PC-9 (cell line): ENCODE data around the gene PTDSS2. TPM values are rescaled to one million over a fixed set of nuclear protein-coding genes. Genes with fewer than 3 reads are reported as not detected.

ENCODE experiments used
- BruUV-seq: library from RNA; stranded (reverse); fragments of 400-500 nt; replicated peaks from 2 replicates; lab custom pipeline; 2021; lab: Mats Ljungman, UMichigan
- CTCF ChIA-PET: fragments of 300-600 bp; sonication (Branson Sonifier 250); formaldehyde crosslinking; loops from one replicate; lab custom pipeline; 2022; ENCODE audit warnings: antibody characterized with exemption; lab: Charles Lee
- POLR2A ChIA-PET: fragments of 300-600 bp; sonication (Branson Sonifier 250); formaldehyde crosslinking; loops from one replicate; lab custom pipeline; 2022; ENCODE audit warnings: antibody characterized with exemption; ENCODE audit not compliant: unreplicated experiment; lab: Charles Lee
- DNase-seq, 2 experiments: peaks; one replicate each; pipeline versions ENCODE4 v3.0.0 to v3.0.0-alpha.2; 2015 to 2022; ENCODE audit warnings: mixed read lengths in 1 of 2
- H2AFZ ChIP-seq: fragments of 200-600 bp; sonication (generic); 2 replicates; pipeline ENCODE4 v1.8.1; 2017; ENCODE audit warnings: antibody characterized with exemption
- H3F3A ChIP-seq: fragments of 200-600 bp; sonication (generic); 2 replicates; pipeline ENCODE4 v1.8.1; 2017; ENCODE audit warnings: antibody characterized with exemption, mild to moderate bottlenecking, low read depth; ENCODE audit not compliant: insufficient read depth
- H3K27ac ChIP-seq: fragments of 200-600 bp; sonication (generic); 2 replicates; pipeline ENCODE4 v1.6.1; 2016; ENCODE audit warnings: mixed run types
- H3K27me3 ChIP-seq: fragments of 200-600 bp; sonication (generic); 2 replicates; pipeline ENCODE4 v1.6.1; 2016; ENCODE audit warnings: low read depth, mixed run types; ENCODE audit not compliant: insufficient read depth
- H3K36me3 ChIP-seq: fragments of 200-600 bp; sonication (generic); 2 replicates; pipeline ENCODE4 v1.6.1; 2016; ENCODE audit warnings: low read depth, mixed run types
- H3K4me1 ChIP-seq: fragments of 200-600 bp; sonication (generic); replicated peaks from 2 replicates; pipeline ENCODE4 v1.6.1; 2016; ENCODE audit warnings: mixed run types; ENCODE audit not compliant: insufficient read depth
- H3K4me2 ChIP-seq: fragments of 200-600 bp; sonication (generic); 2 replicates; pipeline ENCODE4 v1.6.1; 2017; ENCODE audit warnings: mixed run types
- H3K4me3 ChIP-seq: fragments of 200-600 bp; sonication (generic); 2 replicates; pipeline ENCODE4 v1.6.1; 2016; ENCODE audit warnings: mixed run types
- H3K79me2 ChIP-seq: fragments of 200-600 bp; sonication (generic); 2 replicates; pipeline ENCODE4 v1.6.1; 2017; ENCODE audit warnings: low read depth, mixed run types
- H3K9me2 ChIP-seq: fragments of 200-600 bp; sonication (generic); 2 replicates; pipeline ENCODE4 v1.8.1; 2017; ENCODE audit warnings: mild to moderate bottlenecking; ENCODE audit not compliant: insufficient read depth
- H3K9me3 ChIP-seq: fragments of 200-600 bp; sonication (generic); 2 replicates; pipeline ENCODE4 v1.8.1; 2016; ENCODE audit warnings: low read depth; ENCODE audit not compliant: insufficient read depth
- H4K20me1 ChIP-seq: fragments of 200-600 bp; sonication (generic); 2 replicates; pipeline ENCODE4 v1.8.1; 2017; ENCODE audit not compliant: insufficient read depth
- EZH2 ChIP-seq: fragments of 200-600 bp; sonication (generic); IDR thresholded peaks from 2 replicates; pipeline ENCODE4 v1.8.0; 2017; ENCODE audit warnings: antibody characterized with exemption, low read depth
- intact Hi-C: fragments of 100-400 bp; cut with micrococcal nuclease; formaldehyde crosslinking; loops from one replicate; pipeline ENCODE4 v1.10.0; 2022; ENCODE audit not compliant: unreplicated experiment
- total RNA-seq: library from RNA; stranded (reverse); gene quantifications from 2 replicates; pipeline ENCODE4 v1.2.3, GENCODE V29; 2021
- TF ChIP-seq, protein P1 (sequence below): fragments of 200-600 bp; sonication (generic); conservative IDR thresholded peaks from 2 replicates; pipeline ENCODE4 v1.6.1; 2017; ENCODE audit warnings: mixed run types, antibody characterized with exemption, mild to moderate bottlenecking, moderate library complexity

PTDSS2 gene
- total RNA-seq, 1 experiment from 2014 or later = 32.5 TPM

DNA sequence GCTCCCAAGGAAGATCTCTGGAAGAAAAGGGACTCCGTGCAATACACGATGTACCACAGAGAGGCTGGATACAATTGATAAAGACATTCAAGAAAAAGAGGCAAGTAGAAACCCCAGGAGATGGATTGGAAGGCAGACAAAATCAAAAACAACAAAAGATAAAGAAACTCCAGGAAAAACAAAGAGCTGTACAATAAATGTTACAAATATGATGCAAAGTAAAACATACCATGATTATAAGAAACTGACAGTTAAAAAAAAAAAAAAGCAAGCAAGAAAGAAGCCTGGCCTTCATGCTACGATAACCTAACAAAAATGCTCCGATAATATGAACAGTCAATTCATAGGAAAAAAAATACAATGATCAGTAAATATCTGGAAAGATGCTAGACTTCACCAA, 24.8 kb upstream of the PTDSS2 start:
- DNase-seq = no peak
- H3K4me1 ChIP-seq = no peaks in the 10 kb centered on the region
- CTCF ChIA-PET = interaction anchor here (0.7 kb wide), 1 partner anchor 11 kb away, joined by 6 read pairs; the partner anchor contains the start of gene SIGIRR
- no peaks in the 10 kb centered on the region for H3K79me2 ChIP-seq
- H3K27ac ChIP-seq = no peak overlapping the region
- POLR2A ChIA-PET = no interaction called here
- TF ChIP-seq, protein P1, sequence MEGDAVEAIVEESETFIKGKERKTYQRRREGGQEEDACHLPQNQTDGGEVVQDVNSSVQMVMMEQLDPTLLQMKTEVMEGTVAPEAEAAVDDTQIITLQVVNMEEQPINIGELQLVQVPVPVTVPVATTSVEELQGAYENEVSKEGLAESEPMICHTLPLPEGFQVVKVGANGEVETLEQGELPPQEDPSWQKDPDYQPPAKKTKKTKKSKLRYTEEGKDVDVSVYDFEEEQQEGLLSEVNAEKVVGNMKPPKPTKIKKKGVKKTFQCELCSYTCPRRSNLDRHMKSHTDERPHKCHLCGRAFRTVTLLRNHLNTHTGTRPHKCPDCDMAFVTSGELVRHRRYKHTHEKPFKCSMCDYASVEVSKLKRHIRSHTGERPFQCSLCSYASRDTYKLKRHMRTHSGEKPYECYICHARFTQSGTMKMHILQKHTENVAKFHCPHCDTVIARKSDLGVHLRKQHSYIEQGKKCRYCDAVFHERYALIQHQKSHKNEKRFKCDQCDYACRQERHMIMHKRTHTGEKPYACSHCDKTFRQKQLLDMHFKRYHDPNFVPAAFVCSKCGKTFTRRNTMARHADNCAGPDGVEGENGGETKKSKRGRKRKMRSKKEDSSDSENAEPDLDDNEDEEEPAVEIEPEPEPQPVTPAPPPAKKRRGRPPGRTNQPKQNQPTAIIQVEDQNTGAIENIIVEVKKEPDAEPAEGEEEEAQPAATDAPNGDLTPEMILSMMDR = no peak
- TF ChIP-seq EZH2 = no peak
- no peak overlapping the region for H2AFZ ChIP-seq
- no peaks in the 10 kb centered on the region for H3K27me3 ChIP-seq
- H3F3A ChIP-seq = no peaks in the 10 kb centered on the region
- no peaks in the 10 kb centered on the region for H3K9me3 ChIP-seq
- no peak overlapping the region for H3K4me2 ChIP-seq
- H3K4me3 ChIP-seq = no peak overlapping the region
- intact Hi-C loops = no loop called here
- no peaks in the 10 kb centered on the region for H3K36me3 ChIP-seq
- no peaks in the 10 kb centered on the region for H4K20me1 ChIP-seq
- no TSS peak for BruUV-seq
- H3K9me2 ChIP-seq = no peaks in the 10 kb centered on the region

DNA sequence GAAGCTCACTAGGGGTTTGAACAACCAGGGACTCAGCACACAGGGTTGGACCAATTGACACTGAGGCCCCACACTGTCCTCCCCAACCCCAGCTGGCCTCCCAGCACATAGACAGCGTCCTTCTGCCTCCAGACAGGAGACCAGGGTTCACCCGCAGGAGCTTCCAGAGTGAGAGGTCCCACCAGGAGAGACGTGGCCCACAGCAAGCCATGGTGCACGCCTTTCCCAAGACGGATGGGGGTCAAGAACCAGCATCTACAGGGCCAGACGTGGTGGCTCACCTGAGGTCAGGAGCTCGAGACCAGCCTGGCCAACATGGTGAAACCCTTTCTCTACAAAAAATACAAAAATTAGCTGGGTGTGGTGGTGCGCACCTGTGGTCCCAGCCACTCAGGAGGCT, 23.2 kb upstream of the PTDSS2 start:
- Histone ChIP-seq H3K4me1 (no peaks in the 10 kb centered on the region), H3F3A (no peaks in the 10 kb centered on the region), H3K36me3 (no peaks in the 10 kb centered on the region), H4K20me1 (no peaks in the 10 kb centered on the region), H3K27me3 (no peaks in the 10 kb centered on the region), H3K4me3 (no peak overlapping the region), H2AFZ (no peak overlapping the region), H3K9me2 (no peaks in the 10 kb centered on the region), H3K4me2 (no peak overlapping the region), H3K79me2 (no peaks in the 10 kb centered on the region), H3K27ac (no peak overlapping the region), H3K9me3 (no peaks in the 10 kb centered on the region)
- TF ChIP-seq, protein P1 = no peak
- TF ChIP-seq EZH2 = no peak
- no TSS peak for BruUV-seq
- intact Hi-C loops = no loop called here
- ChIA-PET CTCF (no interaction called here), POLR2A (no interaction called here)
- DNase-seq = no peak

DNA sequence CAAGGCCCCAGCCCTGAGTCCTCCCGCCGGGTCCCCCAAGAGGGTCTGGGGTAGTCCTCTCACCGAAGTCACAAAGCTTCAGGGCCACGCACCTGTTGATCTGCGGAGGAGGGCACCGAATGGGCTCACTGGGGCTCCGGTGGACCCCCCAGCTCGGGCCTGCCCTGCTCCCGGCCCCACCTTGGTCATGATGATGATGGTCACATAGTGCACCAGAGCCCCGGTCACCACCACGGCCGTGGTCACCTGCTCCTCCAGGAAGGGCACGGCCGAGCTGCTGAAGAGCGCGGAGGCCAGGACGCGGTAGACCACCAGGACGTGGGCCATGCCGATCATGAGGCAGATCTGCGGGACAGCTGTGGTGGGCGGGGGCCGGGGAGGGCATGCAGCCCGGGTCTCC, 21.8 kb upstream of the PTDSS2 start:
- H3K9me3 ChIP-seq = no peaks in the 10 kb centered on the region
- no peak overlapping the region for H3K4me3 ChIP-seq
- H3K36me3 ChIP-seq = no peaks in the 10 kb centered on the region
- no peak overlapping the region for H2AFZ ChIP-seq
- BruUV-seq = no TSS peak
- intact Hi-C loops = no loop called here
- H3K27ac ChIP-seq = no peak overlapping the region
- no peaks in the 10 kb centered on the region for H3F3A ChIP-seq
- no peak overlapping the region for H3K4me2 ChIP-seq
- H4K20me1 ChIP-seq = no peaks in the 10 kb centered on the region
- CTCF ChIA-PET = no interaction called here
- POLR2A ChIA-PET = no interaction called here
- H3K4me1 ChIP-seq = no peaks in the 10 kb centered on the region
- TF ChIP-seq EZH2 = no peak
- TF ChIP-seq, protein P1 = no peak
- no peak for DNase-seq
- H3K79me2 ChIP-seq = no peaks in the 10 kb centered on the region
- no peaks in the 10 kb centered on the region for H3K27me3 ChIP-seq
- H3K9me2 ChIP-seq = no peaks in the 10 kb centered on the region
